Lower leg skin (tissue), 3 donors: Measurements from ENCODE around the gene TSPYL1.

Experiments used
- POLR2A ChIP-seq, 2 donors: fragments of 450-650 bp; IDR thresholded peaks; one replicate each; pipeline ENCODE4 v1.6.1; 2016 to 2017; ENCODE audit warnings: antibody characterized with exemption in 2 of 2, mild to moderate bottlenecking in 1 of 2, moderate library complexity in 1 of 2
- TF ChIP-seq, protein P1 (sequence below), 3 donors: fragments of 450-650 bp; IDR thresholded peaks; one replicate each; pipeline ENCODE4 v1.5.1; 2016; ENCODE audit warnings: antibody characterized with exemption in 3 of 3, mild to moderate bottlenecking in 3 of 3, moderate library complexity in 2 of 3

GRCh38 chr6:116292553-116292952 is 12.8 kb upstream of the TSPYL1 start:
- TF ChIP-seq, protein P1, sequence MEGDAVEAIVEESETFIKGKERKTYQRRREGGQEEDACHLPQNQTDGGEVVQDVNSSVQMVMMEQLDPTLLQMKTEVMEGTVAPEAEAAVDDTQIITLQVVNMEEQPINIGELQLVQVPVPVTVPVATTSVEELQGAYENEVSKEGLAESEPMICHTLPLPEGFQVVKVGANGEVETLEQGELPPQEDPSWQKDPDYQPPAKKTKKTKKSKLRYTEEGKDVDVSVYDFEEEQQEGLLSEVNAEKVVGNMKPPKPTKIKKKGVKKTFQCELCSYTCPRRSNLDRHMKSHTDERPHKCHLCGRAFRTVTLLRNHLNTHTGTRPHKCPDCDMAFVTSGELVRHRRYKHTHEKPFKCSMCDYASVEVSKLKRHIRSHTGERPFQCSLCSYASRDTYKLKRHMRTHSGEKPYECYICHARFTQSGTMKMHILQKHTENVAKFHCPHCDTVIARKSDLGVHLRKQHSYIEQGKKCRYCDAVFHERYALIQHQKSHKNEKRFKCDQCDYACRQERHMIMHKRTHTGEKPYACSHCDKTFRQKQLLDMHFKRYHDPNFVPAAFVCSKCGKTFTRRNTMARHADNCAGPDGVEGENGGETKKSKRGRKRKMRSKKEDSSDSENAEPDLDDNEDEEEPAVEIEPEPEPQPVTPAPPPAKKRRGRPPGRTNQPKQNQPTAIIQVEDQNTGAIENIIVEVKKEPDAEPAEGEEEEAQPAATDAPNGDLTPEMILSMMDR (IDR thresholded peaks at IDR 0.05): no peak
- no peak for TF ChIP-seq POLR2A (IDR thresholded peaks at IDR 0.05)
